A673 (cell line): ENCODE measurements around the gene SUPT5H.

Source experiments
- CTCF ChIP-seq: fragments of 300-800, 200-600 bp; sonication (generic); conservative IDR thresholded peaks from 2 replicates; pipeline ENCODE4 v1.5.1; 2017; ENCODE audit warnings: low read depth, mild to moderate bottlenecking, antibody characterized with exemption, low read length, moderate library complexity, mixed read lengths
- EZH2 ChIP-seq: fragments of 200-600 bp; sonication (generic); IDR thresholded peaks from 2 replicates; pipeline ENCODE4 v1.6.1; 2017; ENCODE audit warnings: borderline replicate concordance, low read depth, mild to moderate bottlenecking, mixed read lengths, antibody characterized with exemption, low read length; ENCODE audit not compliant: poor library complexity, severe bottlenecking

GRCh38 chr19:39401070-39401548, 44.3 kb upstream of the SUPT5H start:
- no peak for TF ChIP-seq CTCF
- TF ChIP-seq EZH2 = no peak
